GM21423 (cell line): ENCODE results near the gene TK2.
"Not testable (repeated sequence)": the region's sequence is repeated elsewhere in the genome, so short reads cannot be mapped to it uniquely, and the experiment has no call there.

Experiments
- ATAC-seq: cut with Tn5 transposase; IDR thresholded peaks from one replicate; pipeline ENCODE4 v1.9.1; 2021; ENCODE audit warnings: mild to moderate bottlenecking, moderate library complexity; ENCODE audit not compliant: unreplicated experiment

The TK2 gene

DNA sequence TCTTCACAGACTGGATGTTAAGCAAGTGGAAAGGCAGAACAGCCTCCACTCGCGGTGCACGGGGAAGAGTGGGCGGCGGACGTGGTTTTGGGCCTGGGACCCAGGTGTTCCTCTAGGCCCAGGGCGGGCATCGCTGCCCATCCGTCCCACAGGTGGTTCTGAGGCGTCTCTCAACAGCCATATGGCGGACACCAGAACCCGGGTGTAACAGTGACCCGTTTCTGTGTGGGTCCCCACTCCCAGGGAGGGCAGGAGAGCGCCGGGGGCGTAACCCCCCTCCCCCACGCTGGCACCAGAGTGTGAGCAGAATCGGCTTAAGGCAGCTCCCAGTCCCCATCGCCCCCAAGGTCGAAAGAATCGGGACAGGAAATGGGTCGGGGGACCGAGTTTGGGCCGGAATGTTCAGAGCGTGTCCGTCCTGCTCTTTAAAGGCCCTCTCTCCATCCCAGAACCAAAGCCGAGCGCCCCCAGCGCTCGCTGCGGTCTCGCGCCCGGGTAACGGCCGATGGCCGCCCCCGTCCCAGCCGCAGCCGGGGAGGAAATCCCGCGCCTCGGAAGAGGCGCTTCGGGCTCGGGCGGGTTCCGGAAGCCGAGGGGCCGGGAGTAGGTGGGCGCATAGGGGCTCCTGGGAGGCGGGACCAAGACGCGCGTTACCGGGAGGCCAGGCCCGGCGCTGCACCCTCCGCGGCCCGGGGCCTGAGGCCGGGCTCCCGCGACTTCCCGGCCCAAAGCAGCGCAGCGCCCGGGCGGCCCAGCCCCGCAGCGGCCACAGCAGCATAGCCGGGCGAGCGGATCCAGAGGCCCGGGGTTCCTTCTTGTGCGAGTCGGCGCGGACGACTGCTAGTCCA lies at the start of gene TK2:
Gene TK2, minus strand, starts transcription at position 839 of the 848 bp plus-strand sequence. Its CDS starts 61 bp downstream, at position 778.
- no peak for ATAC-seq

DNA sequence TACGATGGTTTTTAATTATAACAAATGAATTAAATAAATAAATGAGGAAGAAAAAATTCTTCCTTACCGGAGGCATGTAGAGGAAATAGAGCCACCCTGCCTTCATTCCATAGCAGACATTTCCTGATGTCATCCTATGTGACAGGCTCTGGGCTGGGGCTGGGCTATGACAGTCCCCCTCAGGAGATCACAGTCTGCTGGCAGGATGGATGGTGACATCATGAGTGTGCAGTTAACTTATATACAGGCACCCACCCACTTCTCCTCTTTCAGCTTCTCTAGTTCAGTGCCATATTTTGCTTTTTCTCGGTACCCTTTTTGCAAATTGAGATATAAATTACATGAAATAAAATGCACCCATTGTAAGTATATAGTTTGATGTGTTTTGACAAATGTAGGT lies 48.2 kb upstream of the TK2 start:
- no peak for ATAC-seq

DNA sequence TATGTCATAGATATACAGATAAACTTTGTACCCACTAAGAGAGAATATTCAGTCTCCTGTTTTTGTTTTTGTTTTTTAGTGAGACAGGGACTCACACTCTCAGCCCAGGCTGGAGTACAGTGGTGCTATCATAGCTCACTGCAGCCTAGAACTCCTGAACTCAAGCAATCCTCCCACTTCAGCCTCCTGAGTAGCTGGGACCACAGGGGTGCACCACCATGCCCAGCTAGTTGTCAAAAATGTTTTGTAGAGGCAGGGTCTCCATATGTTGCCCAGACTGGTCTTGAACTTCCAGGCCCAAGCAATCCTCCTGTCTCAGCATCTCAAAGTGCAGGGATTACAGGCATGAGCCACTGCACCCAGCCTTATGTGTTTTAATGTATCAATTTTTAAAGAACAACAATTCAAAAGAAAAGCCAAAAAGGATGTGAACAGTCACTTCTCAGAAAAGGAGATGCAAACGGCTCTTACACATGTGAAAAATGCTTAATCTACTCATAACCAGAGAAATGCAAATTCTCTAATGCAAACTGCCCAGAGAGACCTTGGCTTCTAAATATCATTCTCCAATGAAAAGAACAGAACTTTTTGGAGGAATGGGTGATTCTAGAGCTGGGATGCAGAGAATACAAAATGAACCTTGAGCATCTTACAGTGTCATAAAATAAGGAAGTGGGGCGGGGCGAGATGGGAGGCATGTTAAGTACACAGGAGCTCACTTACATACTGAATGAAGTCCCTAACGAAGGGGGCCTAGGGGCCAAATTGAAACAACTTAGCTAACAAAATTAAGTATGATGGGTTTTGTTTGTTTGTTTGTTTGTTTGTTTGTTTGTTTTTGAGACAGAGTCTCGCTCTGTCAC lies 47.3 kb upstream of the TK2 start:
- ATAC-seq = no peak

DNA sequence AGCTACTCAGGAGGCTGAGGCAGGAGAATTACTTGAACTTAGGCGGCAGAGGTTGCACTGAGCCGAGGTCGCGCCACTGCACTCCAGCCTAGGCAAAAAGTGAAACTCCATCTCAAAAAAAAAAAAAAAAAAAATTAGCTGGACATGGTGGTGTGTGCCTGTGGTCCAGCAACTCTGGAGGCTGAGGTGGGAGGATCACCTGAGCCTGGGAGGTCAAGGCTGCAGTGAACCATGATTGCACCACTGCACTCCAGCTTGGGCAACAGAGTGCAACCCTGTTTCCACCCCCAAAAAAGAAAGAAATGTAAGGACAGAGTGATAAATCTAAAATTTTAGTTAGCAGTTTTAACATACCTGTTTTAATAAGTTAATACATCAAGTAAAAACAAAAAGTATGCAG lies 46.6 kb upstream of the TK2 start:
- ATAC-seq = not testable (repeated sequence)

DNA sequence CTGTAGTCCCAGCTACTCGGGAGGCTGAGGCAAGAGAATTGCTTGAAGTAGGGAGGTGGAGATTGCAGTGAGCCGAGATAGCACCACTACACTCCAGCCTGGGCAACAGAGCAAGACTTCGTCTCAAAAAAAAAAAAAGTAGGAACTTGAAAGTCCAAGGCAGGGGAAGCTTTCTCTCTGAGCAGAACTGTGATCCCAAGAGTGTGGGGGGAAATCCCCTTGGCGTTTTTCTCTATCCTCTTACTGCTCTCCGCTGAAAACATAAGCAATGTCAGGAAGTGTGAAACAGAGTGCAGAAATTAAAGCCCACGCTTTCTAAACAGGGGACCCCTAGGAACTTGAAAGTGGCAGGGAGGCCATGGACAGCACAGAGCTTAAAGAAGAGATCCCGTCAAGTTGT lies 44.8 kb upstream of the TK2 start:
- no peak for ATAC-seq

DNA sequence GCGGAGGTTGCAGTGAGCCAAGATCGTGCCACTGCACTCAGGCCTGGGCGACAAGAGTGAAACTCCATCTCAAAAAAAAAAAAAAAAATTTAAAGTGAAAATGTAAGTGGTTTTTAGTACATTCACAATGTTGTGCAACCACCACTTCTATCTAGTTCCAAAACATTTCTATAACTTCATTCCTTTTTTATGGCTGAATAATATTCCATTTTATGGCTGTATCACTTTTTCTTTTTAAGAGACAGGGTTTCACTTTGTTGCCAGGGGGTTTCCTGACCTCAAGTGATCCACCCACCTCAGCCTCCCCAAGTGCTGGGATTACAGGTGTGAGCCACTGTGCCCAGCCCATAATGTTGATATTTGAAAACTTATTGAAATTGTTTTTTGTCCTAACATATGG lies 42.9 kb upstream of the TK2 start:
- no peak for ATAC-seq

DNA sequence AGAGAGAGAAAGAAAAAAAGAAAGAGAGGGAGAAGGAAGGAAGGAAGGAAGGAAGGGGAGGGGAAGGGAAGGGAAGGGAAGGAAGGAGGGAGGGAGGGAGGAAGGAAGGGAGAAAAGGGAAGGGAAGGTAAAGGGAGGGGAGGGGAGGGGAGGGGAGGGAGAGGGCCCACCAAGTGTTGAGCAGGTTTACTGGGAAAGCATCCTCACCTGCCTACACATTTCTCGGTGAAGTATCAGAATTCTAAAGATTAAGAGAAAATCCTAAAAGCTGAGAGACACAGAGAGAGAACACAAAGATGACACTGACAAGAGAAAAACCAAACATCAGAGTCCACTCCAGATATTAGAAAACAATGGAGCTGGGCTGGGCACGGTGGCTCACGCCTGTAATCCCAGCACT lies 42.3 kb upstream of the TK2 start:
- no peak for ATAC-seq

DNA sequence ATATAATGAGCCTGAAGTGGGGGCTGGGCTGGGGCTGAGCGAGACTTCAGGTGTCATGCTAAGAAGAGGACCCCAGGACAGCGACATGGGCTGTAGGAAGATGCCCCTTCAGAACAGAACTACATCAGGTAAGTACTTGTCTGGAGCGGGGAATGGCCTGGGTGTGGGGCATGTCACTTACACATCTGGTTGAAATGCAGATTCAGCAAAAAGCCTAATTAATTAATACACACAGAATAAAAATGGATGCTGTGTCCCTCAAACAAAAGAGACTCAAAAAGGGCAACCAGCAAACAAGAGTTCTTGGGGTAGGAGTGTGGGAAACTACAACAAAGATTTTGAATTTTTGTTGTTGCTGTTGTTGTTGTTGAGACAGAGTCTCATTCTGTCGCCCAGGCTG lies 41.1 kb upstream of the TK2 start:
- ATAC-seq = no peak

DNA sequence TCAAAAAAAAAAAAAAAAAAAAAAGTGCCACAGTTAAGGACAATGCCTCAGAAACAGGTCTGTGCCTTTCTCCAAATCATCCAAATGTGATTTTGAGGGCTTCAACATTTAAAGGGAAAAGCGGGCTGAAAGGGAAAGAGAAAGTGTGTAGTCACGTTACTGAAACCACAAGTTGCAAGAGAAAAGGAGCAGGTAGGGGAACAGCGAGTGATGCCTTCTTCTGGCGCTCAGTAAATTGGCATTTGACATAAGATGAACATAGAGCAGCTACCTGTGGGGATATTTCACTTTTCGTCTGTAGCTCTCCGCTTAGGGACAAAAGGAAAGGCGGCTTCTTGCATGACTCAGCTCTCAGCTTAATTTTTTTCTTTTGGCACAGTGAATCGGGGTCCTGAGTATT lies 40.4 kb upstream of the TK2 start:
- ATAC-seq = no peak

DNA sequence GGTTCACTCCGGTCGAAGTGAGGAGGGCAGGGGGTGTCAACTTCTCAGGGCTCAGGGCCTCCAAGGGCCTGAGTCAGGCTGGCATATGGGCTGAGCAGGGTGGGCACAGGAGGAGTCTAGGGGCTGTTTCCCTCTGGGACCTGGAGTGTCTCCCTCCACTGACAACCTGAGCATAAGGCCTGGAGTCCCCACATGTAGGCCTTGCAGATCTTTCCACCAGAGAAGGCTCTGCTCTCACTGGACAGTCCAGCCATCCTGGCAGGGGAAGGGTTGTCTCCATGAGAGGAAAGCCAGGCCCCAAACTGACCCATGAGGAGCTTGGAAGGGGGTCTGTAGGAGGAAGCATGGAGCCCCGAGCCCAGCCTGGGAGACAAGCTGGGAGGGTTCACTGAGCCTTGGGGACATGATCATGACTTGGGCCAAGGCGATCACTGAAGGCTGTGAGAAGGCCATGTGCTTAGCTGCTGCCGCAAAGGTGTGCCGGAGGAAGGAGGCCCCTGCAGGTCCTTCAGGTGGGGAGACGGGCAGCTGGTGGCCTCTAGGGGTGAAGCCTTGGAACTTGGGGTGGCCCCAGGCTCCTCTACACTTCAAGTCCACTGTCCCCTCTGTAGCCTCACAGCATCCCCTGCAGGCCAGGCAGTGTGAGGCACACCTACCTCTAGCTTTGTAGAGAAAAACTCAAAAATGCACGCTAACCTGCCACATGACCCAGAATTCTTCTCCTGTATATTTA lies 39.2 kb upstream of the TK2 start:
- ATAC-seq = no peak

DNA sequence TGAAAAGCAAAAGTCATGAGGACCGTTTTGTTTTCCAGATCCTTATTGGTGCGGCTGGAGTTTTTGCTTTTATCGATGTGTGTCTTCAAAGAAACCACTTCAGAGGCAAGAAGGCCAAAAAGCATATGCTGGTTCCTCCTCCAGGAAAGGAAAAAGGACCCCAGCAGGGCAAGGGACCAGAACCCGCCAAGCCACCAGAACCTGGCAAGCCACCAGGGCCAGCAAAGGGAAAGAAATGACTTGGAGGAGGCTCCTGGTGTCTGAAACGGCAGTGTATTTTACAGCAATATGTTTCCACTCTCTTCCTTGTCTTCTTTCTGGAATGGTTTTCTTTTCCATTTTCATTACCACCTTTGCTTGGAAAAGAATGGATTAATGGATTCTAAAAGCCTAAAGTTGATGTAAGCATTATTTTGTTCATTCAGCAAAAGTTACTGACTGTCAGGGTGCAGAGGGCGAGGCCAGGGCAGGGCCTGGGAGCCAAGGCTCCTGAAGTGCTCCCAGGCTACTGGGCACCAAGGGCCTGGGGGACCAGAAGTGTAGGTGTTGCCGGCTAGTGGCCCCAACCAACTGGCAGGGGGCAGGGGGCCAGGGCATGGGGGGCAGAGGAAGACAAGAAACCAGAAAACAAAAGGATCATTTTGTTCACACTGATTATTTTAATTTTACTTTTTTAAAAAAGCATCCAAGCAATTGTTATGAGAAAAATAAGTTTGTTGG lies 38.1 kb upstream of the TK2 start:
- no peak for ATAC-seq

DNA sequence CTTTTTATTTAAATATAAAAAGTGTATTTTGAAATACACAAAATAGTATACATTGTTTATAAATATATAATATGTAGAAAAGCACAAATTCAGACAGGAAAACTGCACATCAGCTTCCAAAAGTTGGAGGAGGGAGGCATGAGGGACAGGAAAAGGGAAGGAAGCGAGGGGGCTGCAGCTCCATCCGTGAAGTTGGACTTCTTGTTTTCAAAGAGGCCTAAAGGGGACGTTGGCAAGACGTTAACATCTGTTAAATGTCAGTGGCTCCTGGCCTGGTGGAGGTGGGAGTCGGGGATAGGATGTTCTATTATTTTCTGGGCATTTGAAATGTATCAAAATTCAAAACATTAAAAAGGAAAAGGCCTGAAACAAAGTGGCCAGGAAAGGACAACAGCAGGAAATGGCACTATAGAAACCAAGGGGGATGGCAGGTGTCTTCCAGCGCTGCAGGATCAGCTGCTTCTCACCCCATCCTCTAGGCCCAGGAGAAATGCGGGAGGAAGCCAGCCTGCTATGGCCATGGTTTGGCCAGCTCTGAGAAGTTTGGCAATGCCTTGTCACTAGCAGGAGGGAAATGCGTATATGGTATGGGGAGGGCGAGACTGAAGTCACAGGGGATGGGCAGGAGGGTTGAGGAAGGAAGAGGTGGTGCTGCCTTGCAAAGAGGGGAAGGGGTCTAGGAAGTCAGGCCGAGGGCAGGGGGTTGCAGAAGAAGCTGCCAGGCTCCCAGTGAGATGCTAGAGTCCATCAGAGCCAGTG lies 35.7 kb upstream of the TK2 start:
- ATAC-seq = no peak

DNA sequence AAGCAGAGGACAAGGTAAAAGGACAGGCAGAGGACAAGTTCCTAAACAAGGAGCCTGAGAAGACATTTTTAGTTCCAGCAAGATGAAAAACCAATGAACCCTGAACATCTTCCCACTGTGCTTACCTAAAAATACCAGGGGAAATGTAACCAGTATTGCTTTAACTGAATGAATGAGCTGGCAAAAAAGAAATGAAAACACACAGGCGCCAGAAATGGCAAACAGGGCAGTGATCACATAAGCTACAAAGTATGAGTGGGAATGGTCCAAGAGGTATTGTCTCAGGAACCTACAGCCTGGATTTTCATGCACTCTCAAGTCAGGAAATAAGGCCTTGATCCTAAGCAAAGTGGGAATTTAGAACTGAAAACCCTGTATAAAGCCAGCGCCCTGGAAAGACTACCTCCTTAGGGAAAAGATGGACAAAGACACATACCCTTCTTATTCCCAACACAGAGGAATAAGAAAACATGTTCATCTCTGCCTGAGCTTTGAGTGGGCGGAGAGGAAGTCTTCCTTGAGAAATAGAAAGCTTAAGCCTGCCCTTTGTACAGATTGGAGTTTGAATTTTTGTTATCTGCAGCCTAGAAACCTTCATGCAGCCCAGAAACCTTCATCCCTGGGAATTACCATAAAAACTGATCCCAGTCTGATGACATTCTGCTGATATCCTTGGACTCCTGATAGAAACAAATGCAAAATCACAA lies 31.5 kb upstream of the TK2 start:
- ATAC-seq = no peak

DNA sequence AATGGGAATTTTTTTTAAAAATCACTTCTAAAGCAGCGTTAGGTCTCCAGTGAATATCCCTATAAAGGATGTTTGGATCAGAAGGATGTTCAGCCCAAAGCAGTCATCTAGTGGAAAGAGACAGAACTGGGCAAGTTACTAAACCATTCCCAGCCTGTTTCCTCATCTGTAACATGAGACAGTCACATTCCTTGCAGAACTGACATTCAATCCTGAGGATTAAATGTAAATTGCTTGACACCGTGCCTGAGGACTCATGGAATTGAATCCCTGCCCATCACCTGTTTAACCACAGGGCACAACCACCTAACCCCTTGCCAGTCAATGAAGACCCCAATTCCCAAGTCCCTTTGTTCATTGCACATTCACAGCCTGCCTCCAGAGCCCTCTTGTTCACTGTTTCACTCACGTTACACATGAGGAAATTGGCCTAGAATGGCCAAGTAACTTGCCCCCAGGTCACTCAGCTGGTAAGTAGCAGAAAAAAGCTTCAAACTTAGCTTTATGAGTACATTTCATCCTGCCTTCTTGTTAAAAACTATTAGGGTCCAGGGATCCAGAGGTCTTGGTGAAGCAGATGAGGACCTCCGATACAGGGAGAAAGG lies 30.8 kb upstream of the TK2 start:
- ATAC-seq = no peak

DNA sequence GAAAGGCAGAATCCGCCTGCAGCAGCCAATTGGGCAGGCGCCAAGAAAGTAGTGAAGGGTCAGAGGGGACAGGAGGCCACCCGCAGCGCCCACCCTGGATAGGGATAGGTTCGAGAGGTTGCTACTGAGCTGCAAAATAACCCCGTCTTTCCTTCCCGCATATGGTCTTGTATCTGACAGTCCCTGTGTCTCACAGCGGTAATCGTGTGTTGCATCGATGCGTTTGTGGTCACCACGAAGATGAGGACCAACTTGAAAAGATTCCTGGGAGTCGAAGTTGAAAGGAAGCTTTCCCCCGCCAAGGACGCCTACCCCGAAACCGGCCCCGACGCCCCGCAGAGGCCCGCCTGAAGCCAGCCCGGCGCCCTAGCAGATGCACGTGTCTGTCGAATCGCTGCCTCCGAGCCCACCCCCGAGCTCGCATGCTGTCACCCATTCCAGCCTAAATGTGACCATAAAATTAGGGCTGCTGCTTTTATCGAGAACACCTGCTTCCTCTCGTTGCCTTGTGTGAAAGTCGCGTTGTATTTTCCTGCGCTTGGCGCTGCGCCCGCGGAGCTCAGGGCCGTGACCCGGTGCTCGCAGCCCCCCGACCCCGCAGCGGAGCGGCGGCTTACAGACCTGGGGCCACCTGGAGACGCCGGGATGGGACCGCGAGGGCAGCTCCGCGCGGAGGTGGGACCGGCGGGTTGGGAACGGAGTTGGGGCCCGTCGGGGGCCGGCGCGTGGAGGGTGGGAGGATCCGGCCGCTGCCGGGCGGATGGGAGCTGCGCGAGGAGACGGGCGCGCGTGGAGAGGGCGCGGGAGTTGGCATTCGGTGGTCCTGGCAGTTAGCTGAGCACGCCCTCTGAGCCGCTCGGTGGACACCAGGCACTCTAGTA lies 29.0 kb upstream of the TK2 start, which contains the start of gene CMTM2:
Gene CMTM2, plus strand, starts transcription at position 813 of the 881 bp plus-strand sequence. CDS start 145 bp downstream, outside the sequence.
- ATAC-seq = no peak

DNA sequence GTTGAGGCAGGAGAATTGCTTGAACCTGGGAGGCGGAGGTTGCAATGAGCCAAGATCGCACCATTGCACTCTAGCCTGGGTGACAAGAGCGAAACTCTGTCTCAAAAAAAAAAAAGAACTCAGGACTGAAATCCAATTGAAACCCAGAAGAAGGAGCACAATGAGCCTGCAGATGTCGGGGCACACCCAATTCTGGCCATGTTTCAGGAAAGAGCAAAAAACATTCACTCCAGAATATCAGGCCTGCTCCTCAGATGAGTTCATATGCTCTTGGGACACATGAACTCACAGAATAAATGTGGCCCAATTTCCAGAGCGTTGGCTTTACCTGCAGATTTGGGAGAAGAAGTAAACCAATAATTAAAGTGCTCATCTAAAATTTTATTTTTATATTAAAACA lies 26.4 kb upstream of the TK2 start:
- no peak for ATAC-seq

DNA sequence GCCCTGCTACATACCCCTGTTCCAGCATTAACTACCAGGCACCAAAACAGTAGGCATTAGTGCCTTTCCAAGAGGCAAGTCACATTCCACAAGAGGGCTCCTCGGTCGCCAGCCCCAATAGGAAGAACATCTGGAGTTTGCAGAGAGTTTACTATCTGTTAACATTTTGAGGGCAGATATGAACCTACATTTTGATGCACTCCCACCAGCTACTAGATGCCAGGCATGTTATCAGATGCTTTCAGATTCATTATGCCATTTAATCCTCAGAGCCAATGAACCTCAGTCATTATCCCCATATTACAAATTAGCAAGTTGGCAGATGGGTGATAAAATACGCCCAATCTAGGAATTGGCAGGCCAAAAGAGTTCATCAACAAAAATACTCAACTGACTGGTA lies 25.1 kb upstream of the TK2 start:
- no peak for ATAC-seq

DNA sequence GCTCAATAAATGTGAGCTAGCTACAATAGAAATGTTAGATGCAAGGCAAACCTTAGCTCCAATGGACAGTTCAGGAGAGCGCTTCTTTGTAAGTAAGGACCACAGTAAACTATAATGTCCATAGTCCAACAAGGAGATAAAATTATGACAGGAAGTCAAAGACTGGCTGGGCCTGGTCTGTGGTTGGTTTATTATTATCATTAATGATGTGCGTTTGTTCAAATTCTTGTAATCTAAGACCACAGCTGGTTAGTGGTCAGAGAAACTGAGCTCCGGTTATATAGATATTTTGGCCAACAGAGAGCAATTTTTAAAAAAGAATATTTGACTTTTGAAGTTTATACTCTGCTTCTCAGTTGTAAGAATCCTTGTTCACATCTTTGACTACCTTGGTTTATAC lies 24.6 kb upstream of the TK2 start:
- no peak for ATAC-seq
